ENCODE results near the gene BICRAL.
"Not testable (repeated sequence)": the region's sequence is repeated elsewhere in the genome, so short reads cannot be mapped to it uniquely, and the experiment has no call there.

The BICRAL gene

GRCh38 chr6:42808492-42809483 is 26.9 kb downstream of the BICRAL start:
- ChIA-PET CTCF (no interaction called here), POLR2A (no interaction called here)

GRCh38 chr6:42813074-42813645 is 31.3 kb downstream of the BICRAL start:
- CTCF ChIA-PET = no interaction called here
- POLR2A ChIA-PET = no interaction called here
- TF ChIP-seq HDGF (IDR thresholded peaks at IDR 0.05; ENCODE audit: borderline replicate concordance) = no peak
- DNase-seq (ENCODE audit: extremely low spot score) = no peak

More at GRCh38 chr6:42808492-42809483, 26.9 kb downstream of the BICRAL start:
- TF ChIP-seq HDGF (IDR thresholded peaks at IDR 0.05; ENCODE audit: borderline replicate concordance) = no peak
- no peak for TF ChIP-seq PKNOX1 (IDR thresholded peaks at IDR 0.05)
- no peak for TF ChIP-seq NFRKB (IDR thresholded peaks at IDR 0.05)
- TF ChIP-seq TARDBP (IDR thresholded peaks at IDR 0.05) = no peak
- no peak for TF ChIP-seq CTBP1 (IDR thresholded peaks at IDR 0.05; ENCODE audit: borderline replicate concordance)
- no peak for DNase-seq (ENCODE audit: extremely low spot score)

- no peak for TF ChIP-seq PKNOX1 (IDR thresholded peaks at IDR 0.05)
- no peak for TF ChIP-seq SUZ12 (IDR thresholded peaks at IDR 0.05)
- TF ChIP-seq ARNT (IDR thresholded peaks at IDR 0.05) = no peak
- TF ChIP-seq NFRKB (IDR thresholded peaks at IDR 0.05) = no peak
- no peak for TF ChIP-seq FOXK2 (IDR thresholded peaks at IDR 0.05)
- no peak for TF ChIP-seq CTBP1 (IDR thresholded peaks at IDR 0.05; ENCODE audit: borderline replicate concordance)
- TF ChIP-seq ZNF384 (IDR thresholded peaks at IDR 0.05) = no peak
- TF ChIP-seq TARDBP (IDR thresholded peaks at IDR 0.05) = no peak
- TF ChIP-seq SP1 (IDR thresholded peaks at IDR 0.05) = no peak
- TF ChIP-seq LEF1 (IDR thresholded peaks at IDR 0.05; ENCODE audit: borderline replicate concordance) = no peak
- TF ChIP-seq BHLHE40 (IDR thresholded peaks at IDR 0.05; ENCODE audit: borderline replicate concordance) = no peak
- no peak for TF ChIP-seq ELF4 (IDR thresholded peaks at IDR 0.05)
- no peak for TF ChIP-seq FOXA1 (IDR thresholded peaks at IDR 0.05)
- TF ChIP-seq L3MBTL2 (conservative IDR thresholded peaks at IDR 0.05) = no peak
- no peak for TF ChIP-seq FOXM1 (IDR thresholded peaks at IDR 0.05; ENCODE audit: borderline replicate concordance)
- TF ChIP-seq HDGF (IDR thresholded peaks at IDR 0.05; ENCODE audit: borderline replicate concordance) = no peak
- CTCF ChIA-PET = no interaction called here
- POLR2A ChIA-PET = no interaction called here
- no peak for DNase-seq (ENCODE audit: extremely low spot score)
Observed at GRCh38 chr6:42813906-42814444, 32.1 kb downstream of the BICRAL start.

GRCh38 chr6:42815726-42816125 is 33.9 kb downstream of the BICRAL start:
- DNase-seq (ENCODE audit: extremely low spot score); POLR2A ChIA-PET; CTCF ChIA-PET: not testable (repeated sequence)

GRCh38 chr6:42817907-42818306 is 36.1 kb downstream of the BICRAL start:
- TF ChIP-seq ZNF384 (IDR thresholded peaks at IDR 0.05) = peak; percentile 46
- TF ChIP-seq TARDBP (IDR thresholded peaks at IDR 0.05) = no peak
- DNase-seq (ENCODE audit: extremely low spot score) = no peak
- POLR2A ChIA-PET = interaction anchor here (0.6 to 1.2 kb wide), 2 partner anchors 36 to 62 kb away, joined by 3 read pairs; partner anchors contain the start of genes BICRAL and RPL7L1
- CTCF ChIA-PET = interaction anchor here (0.6 to 1.2 kb wide), 2 partner anchors 14 to 21 kb away, joined by 3 to 4 read pairs; no protein-coding TSS in a partner anchor

GRCh38 chr6:42818416-42818815 is 36.6 kb downstream of the BICRAL start:
- no peak for TF ChIP-seq ZNF384 (IDR thresholded peaks at IDR 0.05)
- TF ChIP-seq TARDBP (IDR thresholded peaks at IDR 0.05) = no peak
- no peak for TF ChIP-seq CTBP1 (IDR thresholded peaks at IDR 0.05; ENCODE audit: borderline replicate concordance)
- no peak for TF ChIP-seq FOXM1 (IDR thresholded peaks at IDR 0.05; ENCODE audit: borderline replicate concordance)
- TF ChIP-seq FOXA1 (IDR thresholded peaks at IDR 0.05) = no peak
- no peak for TF ChIP-seq BHLHE40 (IDR thresholded peaks at IDR 0.05; ENCODE audit: borderline replicate concordance)
- no peak for TF ChIP-seq LEF1 (IDR thresholded peaks at IDR 0.05; ENCODE audit: borderline replicate concordance)
- no peak for TF ChIP-seq ELF4 (IDR thresholded peaks at IDR 0.05)
- no peak for TF ChIP-seq FOXK2 (IDR thresholded peaks at IDR 0.05)
- TF ChIP-seq SUZ12 (IDR thresholded peaks at IDR 0.05) = no peak
- TF ChIP-seq HDGF (IDR thresholded peaks at IDR 0.05; ENCODE audit: borderline replicate concordance) = no peak
- no peak for TF ChIP-seq ARNT (IDR thresholded peaks at IDR 0.05)
- no peak for TF ChIP-seq L3MBTL2 (conservative IDR thresholded peaks at IDR 0.05)
- no peak for TF ChIP-seq SP1 (IDR thresholded peaks at IDR 0.05)
- no peak for TF ChIP-seq NFRKB (IDR thresholded peaks at IDR 0.05)
- no peak for TF ChIP-seq PKNOX1 (IDR thresholded peaks at IDR 0.05)
- DNase-seq (ENCODE audit: extremely low spot score) = no peak
- POLR2A ChIA-PET = interaction anchor here (0.6 to 1.2 kb wide), 2 partner anchors 36 to 61 kb away, joined by 3 read pairs; partner anchors contain the start of genes BICRAL and RPL7L1
- CTCF ChIA-PET = interaction anchor here (0.6 kb wide), 1 partner anchor 22 kb away, joined by 3 read pairs; no protein-coding TSS in a partner anchor
